Ecto neural progenitor cell (in vitro differentiated cells): ENCODE measurements around the gene CLPTM1L.
"Not testable (repeated sequence)": the region's sequence is repeated elsewhere in the genome, so short reads cannot be mapped to it uniquely, and the experiment has no call there.

Source experiments
- DNase-seq: peaks from one replicate; pipeline ENCODE4 v3.0.0-alpha.2; 2018; ENCODE audit warnings: low spot score

CLPTM1L gene

DNA sequence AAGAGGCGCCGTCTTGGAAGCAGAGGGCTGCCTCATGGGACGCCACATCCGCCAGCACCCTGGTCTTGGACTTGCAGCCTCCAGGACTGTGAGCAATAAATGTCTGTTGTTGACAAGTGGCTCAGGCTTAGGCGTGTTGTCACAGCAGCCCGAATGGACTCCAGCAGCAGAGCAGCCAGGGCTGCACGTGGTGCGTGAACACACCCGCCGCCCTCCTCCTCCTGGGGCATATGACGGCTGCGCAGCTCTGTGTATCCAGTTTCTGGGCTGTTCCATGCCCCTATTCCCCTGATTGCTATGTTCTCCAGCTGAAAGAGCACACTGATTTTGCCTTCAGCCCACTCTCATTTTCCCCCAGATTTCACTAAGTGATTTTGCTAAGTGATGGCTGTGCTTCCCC lies 36.0 kb upstream of the CLPTM1L start:
- DNase-seq: no peak

DNA sequence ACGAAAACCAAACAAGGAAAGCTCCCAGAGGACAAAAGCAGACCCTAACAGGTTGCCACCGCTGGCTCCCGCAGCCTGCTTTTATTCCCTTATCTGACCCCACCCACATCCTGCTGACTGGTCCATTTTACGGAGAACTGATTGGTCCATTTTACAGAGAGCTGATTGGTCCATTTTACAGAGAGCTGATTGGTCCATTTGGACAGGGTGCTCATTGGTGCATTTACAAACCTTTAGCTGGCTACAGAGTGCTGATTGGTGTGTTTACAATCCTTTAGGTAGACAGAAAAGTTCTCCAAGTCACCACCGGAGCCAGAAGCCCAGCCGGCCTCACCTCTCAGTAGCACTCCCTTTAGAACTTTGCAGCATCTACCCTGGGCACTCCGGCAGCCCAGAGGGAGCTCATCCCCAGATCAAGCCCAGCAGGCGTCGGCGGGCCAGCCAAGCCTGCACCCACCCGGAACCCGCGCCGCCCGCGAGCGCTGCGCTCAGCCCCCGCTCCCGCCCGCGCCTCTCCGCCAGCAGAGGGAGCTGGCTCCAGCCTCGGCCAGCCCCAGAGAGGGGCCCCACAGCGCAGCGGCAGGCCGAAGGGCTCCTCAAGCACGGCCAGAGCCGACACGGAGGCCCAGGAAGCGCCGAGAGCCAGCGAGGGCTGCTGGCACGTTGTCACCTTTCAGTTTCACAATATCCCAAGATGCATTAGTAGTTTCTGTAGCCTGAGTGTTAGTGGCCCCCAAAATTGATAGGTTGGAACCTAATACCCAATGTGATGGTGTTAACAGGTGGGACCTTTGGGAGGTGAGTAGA lies 35.3 kb upstream of the CLPTM1L start:
- peak; percentile 80 for DNase-seq

GRCh38 chr5:1378866-1379659 lies 34.2 kb upstream of the CLPTM1L start:
- no peak for DNase-seq

DNA sequence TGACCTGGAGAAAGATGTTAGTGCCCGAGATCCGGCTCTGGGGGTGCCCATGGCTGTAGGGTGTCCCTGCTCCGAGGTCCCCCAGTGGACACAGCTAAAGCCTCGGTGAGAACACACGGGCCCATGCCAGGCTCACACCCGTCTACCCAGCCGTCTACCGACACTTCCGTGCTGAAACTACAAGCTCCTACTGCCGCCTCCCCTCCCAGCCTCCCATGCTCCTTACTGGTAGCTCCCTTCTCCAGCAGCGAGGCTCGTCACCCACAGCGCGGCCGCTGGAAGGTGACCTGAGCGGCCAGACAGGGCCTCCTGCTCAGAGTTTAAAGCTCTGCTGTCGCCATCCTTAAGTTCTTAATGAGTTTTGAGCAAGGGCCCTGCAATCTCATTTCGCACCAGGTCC lies 33.2 kb upstream of the CLPTM1L start:
- no peak for DNase-seq

DNA sequence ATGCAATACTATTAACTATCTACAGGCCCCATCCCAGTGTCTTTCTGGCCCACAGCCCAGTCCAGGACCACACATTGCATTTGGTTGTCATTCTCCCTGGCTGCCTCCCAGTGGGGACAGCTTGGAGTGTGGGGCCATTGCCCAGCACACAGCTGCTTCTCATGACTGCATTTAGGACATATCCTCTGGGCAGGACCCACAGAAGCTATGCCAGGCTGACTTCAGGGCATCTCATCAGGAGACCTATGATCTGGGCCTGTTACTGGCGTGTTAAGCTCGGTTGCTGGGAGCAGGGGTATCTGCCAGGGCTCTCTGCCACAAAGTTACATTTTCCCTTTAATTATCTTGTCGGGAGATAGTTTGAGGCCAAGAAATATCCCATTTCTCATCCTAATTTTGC lies 32.1 kb upstream of the CLPTM1L start:
- no peak for DNase-seq

GRCh38 chr5:1375871-1376810 lies 31.2 kb upstream of the CLPTM1L start:
- DNase-seq: no peak

DNA sequence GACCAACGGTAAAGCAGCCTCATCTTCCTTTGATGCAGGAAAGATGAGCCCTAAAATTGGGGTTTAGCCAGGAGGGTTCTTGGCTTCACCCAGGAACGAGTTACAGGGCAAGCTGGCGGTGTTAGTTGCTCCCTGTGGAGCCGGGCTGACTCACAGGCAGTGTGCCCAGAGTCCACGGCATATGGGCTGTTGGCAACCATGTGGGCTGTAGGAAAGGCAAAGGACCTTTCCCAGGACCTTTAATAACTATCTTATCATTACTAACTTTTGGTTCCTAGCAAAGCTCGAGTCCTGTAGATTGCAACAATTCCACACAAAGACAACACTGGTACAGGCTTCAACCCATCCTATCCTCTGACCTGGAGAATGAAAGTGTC lies 29.8 kb upstream of the CLPTM1L start:
- DNase-seq: no peak

DNA sequence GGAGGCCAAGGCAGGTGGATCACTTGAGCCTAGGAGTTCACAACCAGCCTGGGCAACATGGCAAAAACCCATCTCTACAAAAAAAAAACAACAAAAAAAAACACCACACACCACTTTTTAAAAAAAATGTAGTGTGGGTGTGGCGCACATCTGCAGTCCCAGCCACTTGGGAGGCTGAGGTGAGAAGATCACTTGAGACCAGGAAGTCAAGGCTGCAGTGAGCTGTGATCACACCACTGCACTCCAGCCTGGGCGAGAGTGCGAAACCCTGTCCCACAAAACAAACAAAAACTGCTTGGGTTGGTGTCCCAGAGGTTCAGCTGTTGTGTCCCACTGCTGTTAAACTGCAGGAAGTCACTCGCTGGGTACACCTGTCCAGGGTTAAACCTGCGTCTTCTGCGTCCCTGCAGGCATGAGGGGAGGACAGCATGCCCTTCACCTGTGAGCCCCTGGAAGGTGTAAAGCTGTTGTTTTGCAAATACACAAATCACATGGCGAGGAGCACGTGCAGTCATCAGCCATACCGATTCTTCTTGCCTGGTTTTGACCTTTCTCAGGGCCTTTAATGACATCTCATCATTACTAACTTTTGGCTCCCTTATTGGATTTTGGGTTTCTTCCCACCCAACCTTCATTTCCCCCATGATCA lies 29.3 kb upstream of the CLPTM1L start:
- no peak for DNase-seq

DNA sequence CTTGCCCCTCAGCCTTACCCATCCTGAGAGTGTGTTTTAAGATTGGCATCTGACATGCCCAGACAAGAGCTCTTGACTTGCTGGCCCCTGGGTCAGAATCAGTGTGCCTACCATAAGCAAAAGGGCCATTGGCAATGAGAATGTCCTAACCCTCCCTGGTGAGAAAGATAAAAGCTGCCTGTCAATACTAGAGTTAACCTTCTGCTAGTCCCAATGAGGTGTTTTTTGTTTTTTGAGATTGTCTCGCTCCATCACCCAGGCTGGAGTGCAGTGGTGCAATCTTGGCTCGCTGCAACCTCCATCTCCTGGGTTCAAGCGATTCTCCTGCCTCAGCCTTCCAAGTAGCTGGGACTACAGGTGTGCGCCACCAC lies 27.1 kb upstream of the CLPTM1L start:
- not testable (repeated sequence) for DNase-seq

- DNase-seq: no peak
Measured at GRCh38 chr5:1371218-1371971, 26.5 kb upstream of the CLPTM1L start.

GRCh38 chr5:1370006-1370405 lies 25.1 kb upstream of the CLPTM1L start:
- DNase-seq: no peak

DNA sequence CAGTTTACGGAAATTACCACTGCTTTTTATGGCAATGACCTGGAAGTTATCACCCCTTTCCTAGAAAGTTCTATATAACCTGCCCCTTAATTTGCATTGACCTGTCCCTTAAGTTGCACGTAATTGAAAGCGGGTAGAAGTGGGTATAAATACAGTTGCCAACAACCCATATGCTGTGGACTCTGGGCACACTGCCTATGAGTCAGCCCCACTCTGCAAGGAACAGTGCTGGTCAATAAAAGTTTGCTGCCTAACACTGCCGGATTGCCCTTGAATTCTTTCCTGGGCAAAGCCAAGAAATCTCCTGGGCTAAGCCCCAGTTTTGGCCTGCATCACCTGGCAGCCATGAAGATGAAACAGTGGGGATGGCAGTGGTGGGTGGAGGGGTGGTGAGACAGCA lies 23.9 kb upstream of the CLPTM1L start:
- no peak for DNase-seq

DNA sequence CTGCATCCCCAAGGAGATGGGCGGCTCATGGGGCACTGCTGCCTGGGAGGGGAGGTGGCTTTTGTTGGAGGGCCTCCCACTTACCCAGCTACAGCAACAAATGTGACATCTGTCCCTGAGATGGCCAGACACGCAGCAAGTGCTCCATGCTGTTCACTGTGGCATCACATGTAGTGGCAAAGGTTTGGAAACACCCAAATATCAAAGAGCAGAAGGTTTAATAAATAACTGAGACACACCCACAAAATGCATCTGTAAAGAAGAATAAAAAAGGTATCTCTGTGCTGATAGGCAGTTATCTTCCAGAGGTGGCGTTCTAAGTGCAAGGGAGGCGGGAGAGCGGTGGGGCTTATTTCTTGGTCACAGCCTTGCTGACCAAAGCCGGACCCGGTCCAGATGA lies 23.3 kb upstream of the CLPTM1L start:
- DNase-seq: no peak

GRCh38 chr5:1367149-1367548 lies 22.2 kb upstream of the CLPTM1L start:
- no peak for DNase-seq

GRCh38 chr5:1366514-1366913 lies 21.6 kb upstream of the CLPTM1L start:
- no peak for DNase-seq

DNA sequence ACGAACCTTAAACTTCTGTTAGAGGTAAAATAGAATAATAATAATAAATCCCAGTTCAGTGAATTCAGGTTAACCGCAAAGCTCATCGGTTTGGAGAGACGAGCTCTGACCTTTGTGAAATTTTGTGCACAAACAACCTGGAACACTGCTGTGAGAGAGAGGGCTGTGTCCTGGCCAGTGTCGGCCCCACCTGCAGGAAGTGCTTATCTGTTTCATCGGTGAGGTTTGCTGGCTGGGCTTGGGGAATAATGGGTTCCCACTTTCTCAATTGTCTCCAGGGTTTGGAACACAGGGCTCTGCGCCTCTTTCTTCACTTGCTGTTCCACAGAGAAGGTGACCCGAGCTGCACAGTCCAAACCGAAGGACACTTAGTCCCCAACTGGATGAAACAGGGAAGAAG lies 19.3 kb upstream of the CLPTM1L start:
- DNase-seq: no peak

DNA sequence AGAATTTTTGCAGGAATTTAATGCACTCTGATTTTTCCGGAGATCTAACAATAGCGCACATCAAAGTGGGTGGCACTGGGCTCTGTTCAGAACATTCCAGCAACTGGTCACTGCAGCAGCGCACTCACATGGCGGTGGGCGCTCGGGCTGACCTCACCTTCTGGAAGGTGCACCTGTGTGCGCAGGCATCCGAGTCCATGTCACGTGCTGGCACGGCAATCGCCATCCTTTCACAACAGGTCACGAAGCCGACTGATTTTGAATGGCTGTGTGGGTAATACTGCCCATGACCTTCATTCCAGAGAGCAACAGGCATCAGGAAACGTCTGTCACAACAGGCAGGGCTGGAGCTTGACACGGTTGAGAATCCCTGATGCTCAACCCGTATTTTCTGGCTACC lies 18.7 kb upstream of the CLPTM1L start:
- DNase-seq: no peak

GRCh38 chr5:1363160-1363559 lies 18.3 kb upstream of the CLPTM1L start:
- no peak for DNase-seq

DNA sequence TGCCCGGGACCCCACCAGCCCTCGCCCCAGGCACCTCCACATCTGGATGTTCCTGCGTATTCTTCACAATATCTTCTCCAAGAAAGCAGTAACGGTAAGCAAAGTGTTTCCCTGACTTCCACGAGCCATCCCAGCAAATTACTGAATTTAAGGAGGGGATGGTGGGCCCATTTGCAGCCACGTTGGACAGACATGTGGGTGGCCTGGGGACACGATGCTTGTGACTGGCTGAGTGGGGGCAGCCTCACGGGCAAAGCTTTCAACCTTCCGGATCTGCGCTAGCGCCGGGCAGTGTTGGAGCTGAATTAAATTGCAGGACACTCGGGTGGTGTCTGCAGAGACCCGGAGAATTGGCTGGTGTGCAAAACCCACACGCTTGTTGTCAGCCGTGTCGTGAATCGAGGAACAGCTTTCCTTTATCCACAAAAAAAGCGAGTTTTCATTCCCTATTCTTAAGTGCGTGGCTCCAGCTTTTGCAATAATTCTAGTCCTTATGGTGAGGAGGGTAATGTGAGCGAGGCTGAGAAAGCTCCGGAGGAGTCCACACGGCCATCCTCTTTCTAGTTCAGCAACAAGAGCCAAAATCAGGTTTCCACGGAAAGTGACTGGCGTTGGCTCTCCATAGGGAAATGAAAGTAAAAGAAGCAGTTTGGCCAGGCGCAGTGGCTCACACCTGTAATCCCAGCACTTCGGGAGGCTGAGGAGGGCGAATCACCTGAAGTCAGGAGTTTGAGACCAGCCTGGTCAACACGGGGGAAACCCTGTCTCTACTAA lies 17.5 kb upstream of the CLPTM1L start:
- DNase-seq: no peak

DNA sequence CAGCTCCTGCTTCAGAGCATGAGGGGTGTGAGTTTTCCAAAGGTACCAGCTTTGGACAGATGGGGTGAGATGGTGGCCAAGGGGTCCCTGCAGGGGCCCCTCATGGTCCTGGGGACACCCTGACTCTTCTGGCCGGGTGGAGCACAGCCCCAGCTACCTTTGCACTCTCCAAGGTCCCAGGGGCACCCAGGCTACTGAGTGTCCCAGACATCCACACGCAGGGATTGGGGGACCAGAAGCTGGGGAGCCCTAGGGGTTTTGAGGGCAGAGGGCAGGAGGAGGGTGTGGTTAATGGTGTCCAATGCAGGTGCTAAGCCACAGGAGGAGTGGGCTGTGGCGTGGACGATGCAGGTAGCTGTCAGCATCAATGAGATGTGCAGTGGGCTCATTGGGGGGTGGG lies 16.0 kb upstream of the CLPTM1L start:
- DNase-seq: no peak
